Measurements from ENCODE around the gene TBC1D10B.
"Not testable (repeated sequence)": the region's sequence is repeated elsewhere in the genome, so short reads cannot be mapped to it uniquely, and the experiment has no call there.

Gene TBC1D10B

DNA sequence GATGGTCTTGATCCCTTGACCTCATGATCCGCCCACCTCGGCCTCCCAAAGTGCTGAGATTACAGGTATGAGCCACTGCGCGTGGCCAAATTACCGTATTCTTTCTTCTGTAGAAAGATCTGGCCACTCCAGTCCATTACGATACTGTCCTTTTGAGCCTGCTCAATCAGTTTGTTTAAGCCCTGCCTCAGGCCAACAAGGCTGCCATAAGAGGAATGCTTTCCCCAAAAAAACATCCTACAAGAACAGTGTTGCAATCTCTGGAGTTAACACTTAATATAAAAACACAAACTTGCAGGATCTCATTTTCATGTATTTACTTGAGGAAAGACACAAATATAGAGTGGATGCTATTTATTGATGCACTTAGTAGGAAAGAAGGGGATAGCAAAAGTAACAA lies 46.1 kb downstream of the TBC1D10B start:
- DNase-seq (ENCODE audit: low read depth): not testable (repeated sequence)

- not testable (repeated sequence) for DNase-seq (ENCODE audit: low read depth)
Observed at GRCh38 chr16:30318647-30319046, 51.6 kb downstream of the TBC1D10B start.

DNA sequence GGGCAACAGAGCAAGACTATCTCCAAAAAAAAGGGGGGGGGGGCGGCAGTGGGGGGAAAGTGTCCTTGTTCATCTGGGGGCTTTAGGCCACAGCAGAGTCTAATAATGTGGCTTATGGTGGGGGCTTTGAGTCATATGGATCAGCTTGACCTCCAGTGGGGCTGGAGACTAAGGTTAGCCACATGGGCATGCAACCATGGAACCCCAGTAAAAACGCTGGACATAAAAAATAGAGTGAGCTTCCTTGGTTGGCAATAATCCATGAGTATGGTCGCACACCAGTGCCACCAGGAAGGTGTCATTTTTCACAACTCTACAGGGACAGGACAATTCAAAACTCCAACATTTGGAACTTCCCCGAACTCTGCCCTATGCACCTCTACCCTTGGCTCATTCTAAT lies 59.4 kb downstream of the TBC1D10B start:
- not testable (repeated sequence) for DNase-seq (ENCODE audit: low read depth)

DNA sequence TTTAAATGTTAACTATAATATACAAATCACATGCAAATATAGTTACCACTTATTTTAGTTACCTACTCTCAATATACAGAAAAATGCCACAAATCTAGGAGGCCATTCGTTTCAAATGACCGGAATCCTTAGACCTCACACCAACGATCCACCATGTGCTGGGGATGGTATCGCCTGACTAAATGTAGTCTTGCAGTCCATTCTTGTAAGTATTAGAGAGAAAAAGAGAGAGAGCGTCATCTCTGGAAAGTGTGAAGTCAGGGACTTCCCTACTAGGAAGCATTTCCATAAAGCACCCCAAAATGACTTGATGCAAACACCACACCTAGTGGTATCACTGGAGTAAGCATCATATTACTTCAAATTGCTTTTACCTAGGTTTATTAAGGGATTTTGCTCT lies 61.0 kb downstream of the TBC1D10B start:
- DNase-seq (ENCODE audit: low read depth): not testable (repeated sequence)
